Colonic mucosa (tissue), 4 donors: ENCODE measurements around the gene GNA12. TPM values are rescaled to one million over a fixed set of nuclear protein-coding genes. Genes with fewer than 3 reads are reported as not detected.

ENCODE experiments used
- DNase-seq: peaks from one replicate; pipeline ENCODE4 v3.0.0-alpha.2; 2020
- H3K27ac ChIP-seq: fragments of 200-600 bp; one replicate; pipeline ENCODE4 v1.8.0; 2021
- H3K27me3 ChIP-seq: fragments of 200-600 bp; one replicate; pipeline ENCODE4 v1.8.0; 2021
- H3K36me3 ChIP-seq: fragments of 200-600 bp; one replicate; pipeline ENCODE4 v1.8.0; 2021
- H3K4me1 ChIP-seq: fragments of 200-600 bp; one replicate; pipeline ENCODE4 v1.8.0; 2021; ENCODE audit warnings: mild to moderate bottlenecking
- H3K4me3 ChIP-seq: fragments of 200-600 bp; one replicate; pipeline ENCODE4 v1.8.0; 2021
- H3K9ac ChIP-seq, 2 donors: one replicate each; pipeline ENCODE4 v1.7.0; 2013; ENCODE audit warnings: control low read depth in 2 of 2, low read depth in 2 of 2, low read length in 2 of 2
- H3K9me3 ChIP-seq: fragments of 200-600 bp; one replicate; pipeline ENCODE4 v1.8.0; 2021
- intact Hi-C: fragments of 100-400 bp; cut with DNase I; formaldehyde crosslinking; loops from one replicate; pipeline ENCODE4 v1.14.1; 2022
- total RNA-seq, 2 donors: library from RNA; stranded (reverse); fragmentation: NEBNext Ultra II Directional in 1 of 2; extraction: Animal tissue kit (Norgen Biotek cat#: 25700) in 1 of 2; gene quantifications; one replicate each; pipeline ENCODE4 v1.2.1, GENCODE V29; 2021
- TF ChIP-seq, protein P1 (sequence below): fragments of 200-600 bp; IDR thresholded peaks from one replicate; pipeline ENCODE4 v1.8.0; 2022; ENCODE audit warnings: antibody characterized with exemption, mild to moderate bottlenecking
- donor health status: healthy.
- donor health status: DM: no; HTN: no; CAD: no.
- donor health status: DM: no; HTN: no; CAD: no.

Gene GNA12
- total RNA-seq, 2 donors from 2014 or later, result 19.7 to 24.8 TPM

- no peak for DNase-seq
- intact Hi-C loops, result no loop called here
- Histone ChIP-seq H3K4me1 (no peaks in the 10 kb centered on the region), H3K9ac (no peak overlapping the region), H3K9me3 (no peaks in the 10 kb centered on the region), H3K4me3 (no peak overlapping the region), H3K36me3 (no peaks in the 10 kb centered on the region), H3K27me3 (no peaks in the 10 kb centered on the region), H3K27ac (no peak overlapping the region)
- TF ChIP-seq, protein P1, sequence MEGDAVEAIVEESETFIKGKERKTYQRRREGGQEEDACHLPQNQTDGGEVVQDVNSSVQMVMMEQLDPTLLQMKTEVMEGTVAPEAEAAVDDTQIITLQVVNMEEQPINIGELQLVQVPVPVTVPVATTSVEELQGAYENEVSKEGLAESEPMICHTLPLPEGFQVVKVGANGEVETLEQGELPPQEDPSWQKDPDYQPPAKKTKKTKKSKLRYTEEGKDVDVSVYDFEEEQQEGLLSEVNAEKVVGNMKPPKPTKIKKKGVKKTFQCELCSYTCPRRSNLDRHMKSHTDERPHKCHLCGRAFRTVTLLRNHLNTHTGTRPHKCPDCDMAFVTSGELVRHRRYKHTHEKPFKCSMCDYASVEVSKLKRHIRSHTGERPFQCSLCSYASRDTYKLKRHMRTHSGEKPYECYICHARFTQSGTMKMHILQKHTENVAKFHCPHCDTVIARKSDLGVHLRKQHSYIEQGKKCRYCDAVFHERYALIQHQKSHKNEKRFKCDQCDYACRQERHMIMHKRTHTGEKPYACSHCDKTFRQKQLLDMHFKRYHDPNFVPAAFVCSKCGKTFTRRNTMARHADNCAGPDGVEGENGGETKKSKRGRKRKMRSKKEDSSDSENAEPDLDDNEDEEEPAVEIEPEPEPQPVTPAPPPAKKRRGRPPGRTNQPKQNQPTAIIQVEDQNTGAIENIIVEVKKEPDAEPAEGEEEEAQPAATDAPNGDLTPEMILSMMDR, result no peak
Measured at GRCh38 chr7:2779051-2779450, 65.1 kb downstream of the GNA12 start.

DNA sequence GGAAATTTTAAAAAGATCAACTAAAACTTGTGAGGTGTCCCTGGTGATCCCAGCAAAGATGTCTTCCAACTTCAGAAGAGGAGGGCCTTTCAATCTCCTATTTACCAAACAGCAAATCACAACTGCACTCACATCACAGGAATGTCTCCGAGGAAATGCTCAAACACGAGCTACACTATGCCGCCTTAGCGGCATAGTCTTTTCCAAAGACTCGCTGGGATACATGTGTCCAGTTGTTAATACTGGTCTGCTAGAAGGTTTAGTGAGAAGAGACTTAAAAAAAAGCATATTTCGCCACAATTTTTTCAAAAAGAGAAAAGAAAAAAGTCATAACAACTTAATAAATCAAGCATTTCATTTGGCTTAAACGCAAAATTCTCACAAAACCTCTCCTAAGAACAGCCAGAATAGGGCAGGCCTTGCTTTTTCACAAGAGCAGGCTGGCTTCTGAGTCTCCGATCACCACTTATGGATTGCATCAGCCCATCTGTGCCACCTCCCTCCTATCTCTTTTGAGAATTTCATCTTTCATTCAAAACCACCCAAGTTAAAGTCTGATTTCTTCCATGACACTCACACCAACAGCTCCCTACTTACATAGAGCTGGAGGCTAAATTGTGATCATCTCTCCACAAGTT, 66.1 kb downstream of the GNA12 start:
- DNase-seq, result no peak
- no peaks in the 10 kb centered on the region for H3K4me1 ChIP-seq
- no peaks in the 10 kb centered on the region for H3K27me3 ChIP-seq
- no peaks in the 10 kb centered on the region for H3K36me3 ChIP-seq
- intact Hi-C loops, result no loop called here
- no peak overlapping the region for H3K4me3 ChIP-seq
- TF ChIP-seq, protein P1, result no peak
- H3K9ac ChIP-seq, result no peak overlapping the region
- no peak overlapping the region for H3K27ac ChIP-seq
- H3K9me3 ChIP-seq, result no peaks in the 10 kb centered on the region

DNA sequence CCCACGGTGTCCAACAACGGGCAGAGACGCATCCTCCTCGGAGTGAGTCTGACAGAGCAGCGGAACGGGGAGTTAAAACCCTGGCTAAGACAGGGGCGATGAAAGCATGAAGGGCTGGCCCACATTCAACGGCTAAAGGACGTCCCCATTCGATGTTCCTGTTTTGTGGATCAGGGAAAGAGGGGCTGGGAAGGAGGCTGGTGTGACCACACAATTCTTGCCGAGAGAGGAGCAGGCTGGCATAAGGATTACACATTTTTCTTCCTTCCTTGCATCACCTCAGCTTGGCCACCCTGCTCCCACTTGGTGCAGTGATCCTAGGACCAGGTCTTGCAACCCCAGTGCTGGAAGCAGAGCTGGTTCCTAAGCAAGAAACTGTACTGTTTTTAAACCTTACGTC, 67.7 kb downstream of the GNA12 start:
- no peak overlapping the region for H3K9ac ChIP-seq
- intact Hi-C loops, result no loop called here
- H3K27ac ChIP-seq, result no peak overlapping the region

GRCh38 chr7:2775785-2776184, 68.3 kb downstream of the GNA12 start:
- Histone ChIP-seq H3K27me3 (no peaks in the 10 kb centered on the region), H3K9ac (no peak overlapping the region), H3K4me3 (no peak overlapping the region), H3K9me3 (no peaks in the 10 kb centered on the region), H3K27ac (no peak overlapping the region), H3K4me1 (no peaks in the 10 kb centered on the region), H3K36me3 (no peaks in the 10 kb centered on the region)
- intact Hi-C loops, result no loop called here
- TF ChIP-seq, protein P1, result no peak
- no peak for DNase-seq

More for the DNA sequence above, 67.7 kb downstream of the GNA12 start:
- no peak for DNase-seq
- no peaks in the 10 kb centered on the region for H3K36me3 ChIP-seq
- no peaks in the 10 kb centered on the region for H3K27me3 ChIP-seq
- TF ChIP-seq, protein P1, result no peak
- H3K4me3 ChIP-seq, result no peak overlapping the region
- no peaks in the 10 kb centered on the region for H3K9me3 ChIP-seq
- H3K4me1 ChIP-seq, result no peaks in the 10 kb centered on the region

DNA sequence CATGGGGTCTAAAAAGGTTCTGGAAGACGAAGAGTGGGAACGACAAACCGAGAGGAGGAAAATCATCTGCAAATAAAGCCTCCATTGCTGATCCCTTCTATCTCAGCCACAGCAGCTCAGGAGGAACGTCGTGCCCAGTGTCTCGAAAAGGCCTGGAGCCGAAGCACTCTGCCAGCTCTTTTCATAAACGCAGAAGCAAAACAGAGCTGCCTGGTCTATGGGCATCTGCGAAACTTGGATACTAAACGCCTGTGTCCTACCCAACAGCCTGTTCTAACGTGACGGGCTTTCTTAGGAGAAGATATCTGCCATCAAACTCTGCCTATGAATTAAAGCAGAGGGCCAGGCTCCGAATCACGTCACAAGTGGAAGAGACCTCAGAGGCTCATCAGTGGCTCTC, 68.7 kb downstream of the GNA12 start:
- Histone ChIP-seq H3K4me1 (no peaks in the 10 kb centered on the region), H3K9me3 (no peaks in the 10 kb centered on the region), H3K27me3 (no peaks in the 10 kb centered on the region), H3K9ac (no peak overlapping the region), H3K36me3 (no peaks in the 10 kb centered on the region), H3K4me3 (no peak overlapping the region), H3K27ac (no peak overlapping the region)
- no peak for DNase-seq
- intact Hi-C loops, result no loop called here
- TF ChIP-seq, protein P1, result no peak
